B cell (primary cell): Measurements from ENCODE around the gene URB1. TPM values are rescaled to one million over a fixed set of nuclear protein-coding genes. Genes with fewer than 3 reads are reported as not detected.

Source experiments
- ATAC-seq: fragments of 200-7000 bp; cut with Tn5 transposase; one replicate; pipeline ENCODE4 v1.10.0; 2021; ENCODE audit warnings: low read depth, mild to moderate bottlenecking, moderate number of reproducible peaks, moderate library complexity
- CTCF ChIA-PET: fragments of 350-600 bp; sonication (Branson Sonifier 250); formaldehyde crosslinking; loops from one replicate; lab custom pipeline; 2021; ENCODE audit warnings: antibody characterized with exemption, inconsistent platforms; lab: Charles Lee
- POLR2A ChIA-PET: fragments of 350-600 bp; sonication (Branson Sonifier 250); formaldehyde crosslinking; loops from one replicate; lab custom pipeline; 2021; ENCODE audit warnings: antibody characterized with exemption; lab: Charles Lee
- DNase-seq: peaks from one replicate; pipeline ENCODE4 v3.0.0; 2013
- H2AFZ ChIP-seq: 2 replicates; pipeline ENCODE4 v1.6.1; 2012; ENCODE audit warnings: mild to moderate bottlenecking, low read depth, low read length; ENCODE audit not compliant: insufficient read depth, poor library complexity, severe bottlenecking
- H3K27ac ChIP-seq, 2 donors: 1 replicate in 1 of 2; 2 replicates in 1 of 2; pipeline ENCODE4 v1.5.1; 2012 to 2013; ENCODE audit warnings: low read length in 2 of 2, mild to moderate bottlenecking in 2 of 2, moderate library complexity in 1 of 2
- H3K27me3 ChIP-seq, 4 experiments: fragments of 200-600 bp in 1 of 4; sonication (generic) in 1 of 4; replicated peaks in 1 of 4; 1 replicate in 2 of 4; 2 replicates in 2 of 4; pipeline versions ENCODE4 v1.6.1 to v1.7.0; 2013 to 2016; ENCODE audit warnings: low read length in 3 of 4, mild to moderate bottlenecking in 2 of 4, mixed read lengths in 1 of 4, moderate library complexity in 1 of 4; ENCODE audit not compliant: insufficient read depth in 4 of 4, control insufficient read depth in 3 of 4; ENCODE audit errors: control extremely low read depth in 1 of 4
- H3K36me3 ChIP-seq, 2 experiments: replicated peaks in 1 of 2; 1 replicate in 1 of 2; 2 replicates in 1 of 2; pipeline versions ENCODE4 v1.6.1 to v1.7.1; 2013; ENCODE audit warnings: low read length in 1 of 2; ENCODE audit not compliant: insufficient read depth in 2 of 2, control insufficient read depth in 1 of 2; ENCODE audit errors: control extremely low read depth in 1 of 2, extremely low read depth in 1 of 2
- H3K4me1 ChIP-seq, 2 donors: fragments of 200-600 bp in 1 of 2; sonication (generic) in 1 of 2; 1 replicate in 1 of 2; 2 replicates in 1 of 2; pipeline versions ENCODE4 v1.5.1 to v1.6.1; 2013 to 2017; ENCODE audit warnings: low read length in 2 of 2; ENCODE audit not compliant: control insufficient read depth in 2 of 2, insufficient read depth in 2 of 2
- H3K4me2 ChIP-seq: replicated peaks from 2 replicates; pipeline ENCODE3; 2012; ENCODE audit warnings: mild to moderate bottlenecking, low read depth, low read length; ENCODE audit not compliant: poor library complexity, severe bottlenecking
- H3K4me3 ChIP-seq, 5 experiments: fragments of 200-600 bp in 1 of 5; sonication (generic) in 1 of 5; 1 replicate in 3 of 5; 2 replicates in 2 of 5; pipeline versions ENCODE4 v1.5.1 to v1.7.0; 2011 to 2016; ENCODE audit warnings: low read length in 4 of 5, mild to moderate bottlenecking in 4 of 5, low read depth in 2 of 5, control low read depth in 1 of 5, moderate library complexity in 1 of 5; ENCODE audit not compliant: insufficient read depth in 1 of 5; ENCODE audit errors: control extremely low read depth in 1 of 5, extremely low read depth in 1 of 5
- H3K79me2 ChIP-seq: fragments of 200-600 bp; sonication (generic); one replicate; pipeline ENCODE4 v1.6.0; 2016; ENCODE audit warnings: low read length; ENCODE audit not compliant: control insufficient read depth, insufficient read depth
- H3K9ac ChIP-seq: fragments of 200-600 bp; sonication (generic); 2 replicates; pipeline ENCODE4 v1.6.1; 2017; ENCODE audit warnings: mild to moderate bottlenecking, low read length, moderate library complexity
- H3K9me3 ChIP-seq, 3 donors: one replicate each; pipeline versions ENCODE4 v1.6.1 to v1.7.1; 2013; ENCODE audit warnings: low read length in 2 of 3; ENCODE audit not compliant: control insufficient read depth in 2 of 3, insufficient read depth in 1 of 3; ENCODE audit errors: control extremely low read depth in 1 of 3
- H4K20me1 ChIP-seq: 2 replicates; pipeline ENCODE4 v1.6.0; 2012; ENCODE audit warnings: mild to moderate bottlenecking, low read length; ENCODE audit not compliant: insufficient read depth, control insufficient read depth, poor library complexity, severe bottlenecking
- H3K27ac Mint-ChIP-seq: one replicate; pipeline ENCODE4 v1.8.0; 2021; ENCODE audit warnings: mixed read lengths
- H3K27me3 Mint-ChIP-seq: one replicate; pipeline ENCODE4 v1.8.0; 2021; ENCODE audit warnings: mixed read lengths
- H3K4me1 Mint-ChIP-seq: one replicate; pipeline ENCODE4 v1.8.0; 2021; ENCODE audit warnings: mixed read lengths
- H3K4me3 Mint-ChIP-seq: one replicate; pipeline ENCODE4 v1.8.0; 2021; ENCODE audit warnings: mixed read lengths
- H3K9me3 Mint-ChIP-seq: one replicate; pipeline ENCODE4 v1.8.0; 2022; ENCODE audit warnings: mixed read lengths; ENCODE audit not compliant: insufficient read depth
- CTCF ChIP-seq: fragments of 200-600 bp; IDR thresholded peaks from one replicate; pipeline ENCODE4 v1.8.0; 2022; ENCODE audit warnings: antibody characterized with exemption, mild to moderate bottlenecking
- EZH2 ChIP-seq: IDR thresholded peaks from 2 replicates; pipeline ENCODE4 v1.6.1; 2012; ENCODE audit warnings: borderline replicate concordance, low read depth, mild to moderate bottlenecking, moderate library complexity, low read length; ENCODE audit not compliant: insufficient read depth, poor library complexity, severe bottlenecking
- WGBS: methylation state at CpG from one replicate; pipeline ENCODE4 v1.1.5; 2013; ENCODE audit warnings: missing lambda C conversion rate; ENCODE audit not compliant: insufficient coverage; 5-methylcytosine and 5-hydroxymethylcytosine counted together
- intact Hi-C: fragments of 100-400 bp; cut with micrococcal nuclease; formaldehyde crosslinking; loops from one replicate; pipeline ENCODE4 v1.10.0; 2022
- polyA plus RNA-seq: library from polyadenylated mRNA; depleted of rRNA; stranded (reverse); fragments of >200 nt; gene quantifications from 2 replicates; pipeline ENCODE4 v1.2.3, GENCODE V29; 2012
- total RNA-seq, 2 donors: library from RNA; stranded (reverse); fragments of 120-200 nt in 1 of 2; gene quantifications; 1 replicate in 1 of 2; 2 replicates in 1 of 2; pipeline versions ENCODE4 v1.2.3 to v1.2.4, GENCODE V29; 2013 to 2022

Gene URB1
- total and polyA plus RNA-seq, 2 donors (not counting 1 experiment from before 2014, with no cell fraction given) = 4.7 to 15.2 TPM

GRCh38 chr21:32302560-32302959 lies 90.3 kb downstream of the URB1 start:
- Histone ChIP-seq H3K4me2 (no peak overlapping the region), H3K36me3 (peaks cover 0 to 2% of the 10 kb centered on the region in 2 experiments), H3K4me3 (no peak overlapping the region), H3K4me1 (no peaks in the 10 kb centered on the region), H3K27ac (no peak overlapping the region), H2AFZ (no peak overlapping the region), H3K9me3 (no peaks in the 10 kb centered on the region), H3K9ac (no peak overlapping the region), H3K27me3 (no peaks in the 10 kb centered on the region), H3K79me2 (no peaks in the 10 kb centered on the region), H4K20me1 (no peaks in the 10 kb centered on the region)
- DNase-seq (no peak), ATAC-seq (no peak)
- Mint-ChIP-seq H3K4me3 (no peak overlapping the region), H3K27ac (no peak overlapping the region), H3K9me3 (no peaks in the 10 kb centered on the region), H3K27me3 (no peaks in the 10 kb centered on the region), H3K4me1 (no peaks in the 10 kb centered on the region)
- CTCF ChIA-PET = no interaction called here
- TF ChIP-seq EZH2 = no peak
- no peak for TF ChIP-seq CTCF
- POLR2A ChIA-PET = no interaction called here
- WGBS = 100% methylated on average over 4 of the region's 6 CpGs
- intact Hi-C loops = no loop called here

- H4K20me1 ChIP-seq = no peaks in the 10 kb centered on the region
- no CpG with 5 or more reads among the region's 2 CpGs for WGBS
- ATAC-seq (no peak), DNase-seq (no peak)
- Mint-ChIP-seq H3K27ac (no peak overlapping the region), H3K4me1 (no peaks in the 10 kb centered on the region), H3K9me3 (no peaks in the 10 kb centered on the region), H3K4me3 (no peak overlapping the region), H3K27me3 (no peaks in the 10 kb centered on the region)
- ChIA-PET POLR2A (no interaction called here), CTCF (no interaction called here)
- TF ChIP-seq EZH2 = no peak
- H3K79me2 ChIP-seq = no peaks in the 10 kb centered on the region
- H3K9me3 ChIP-seq = no peaks in the 10 kb centered on the region
- H3K4me2 ChIP-seq = no peak overlapping the region
- no peak overlapping the region for H3K27ac ChIP-seq
- H3K4me1 ChIP-seq = no peaks in the 10 kb centered on the region
- no peaks in the 10 kb centered on the region for H3K27me3 ChIP-seq
- no peak overlapping the region for H3K4me3 ChIP-seq
- H3K36me3 ChIP-seq = no peaks in the 10 kb centered on the region
- no peak overlapping the region for H2AFZ ChIP-seq
- intact Hi-C loops = no loop called here
- no peak overlapping the region for H3K9ac ChIP-seq
These were observed 91.2 kb downstream of the URB1 start for GRCh38 chr21:32301596-32301995.
